Fibroblast of mammary gland (primary cell): Measurements from ENCODE around the gene SLC9A1.

ENCODE experiments used
- DNase-seq: peaks from one replicate; pipeline ENCODE4 v3.0.0-alpha.2; 2010; ENCODE audit warnings: low read depth
- H3K4me3 ChIP-seq: 2 replicates; pipeline ENCODE4 v1.5.1; 2011; ENCODE audit warnings: low read depth, mild to moderate bottlenecking, low read length, moderate library complexity; ENCODE audit not compliant: control insufficient read depth
- CTCF ChIP-seq: conservative IDR thresholded peaks from 2 replicates; pipeline ENCODE4 v1.5.1; 2011; ENCODE audit warnings: low read depth, low read length, inconsistent platforms; ENCODE audit not compliant: control insufficient read depth, insufficient read depth

The SLC9A1 gene

DNA sequence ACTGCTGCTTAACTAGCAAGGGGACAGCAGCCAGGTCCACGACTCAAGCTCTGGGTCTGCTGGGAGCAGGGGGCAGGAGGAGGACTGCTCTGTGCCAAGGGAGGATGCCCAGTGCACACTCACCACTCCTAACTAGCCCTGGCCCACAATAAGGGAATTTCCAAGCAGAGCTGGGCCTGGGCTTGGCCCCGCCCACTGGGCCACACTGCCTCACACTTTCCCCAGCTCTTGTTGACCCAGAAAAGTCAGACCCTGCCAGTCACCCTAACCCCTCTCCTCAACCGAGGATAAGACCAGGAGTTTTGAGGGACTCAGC is 18.7 kb downstream of the SLC9A1 start:
- DNase-seq, result no peak
- no peak overlapping the region for H3K4me3 ChIP-seq

DNA sequence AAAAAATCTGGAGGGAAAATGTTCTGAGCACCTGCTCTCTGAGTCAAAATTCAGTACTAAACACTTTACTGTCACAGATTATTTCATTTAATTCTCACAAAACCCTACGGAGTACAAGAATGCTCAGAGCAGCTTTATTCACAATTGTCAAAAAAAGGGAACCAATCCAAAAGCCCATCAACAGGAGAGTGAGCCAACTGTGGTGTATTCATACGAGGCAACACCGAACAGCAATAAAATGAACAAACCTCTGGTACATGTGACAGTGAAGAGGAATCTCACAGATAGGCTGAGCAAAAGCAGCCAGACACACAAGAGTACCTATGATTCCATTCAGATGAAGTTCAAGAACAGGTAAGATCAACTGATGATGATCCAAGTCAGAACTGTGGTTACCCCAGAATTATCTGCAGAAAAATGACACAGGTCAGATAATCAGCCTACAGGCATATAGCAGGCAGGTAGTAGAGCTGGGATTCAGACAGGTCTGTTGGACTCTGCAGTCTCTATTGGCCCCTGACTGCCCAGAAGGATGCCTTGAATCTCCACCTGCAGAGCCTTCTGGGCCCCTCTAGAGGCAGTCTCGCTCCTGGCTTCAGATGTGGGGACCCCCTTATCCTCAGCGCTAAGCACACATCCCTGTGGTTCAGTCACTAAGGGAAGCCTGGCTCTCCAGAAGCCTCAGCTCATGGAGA is 19.2 kb downstream of the SLC9A1 start:
- TF ChIP-seq CTCF, result no peak
- no peak for DNase-seq
- H3K4me3 ChIP-seq, result no peak overlapping the region

More for the DNA sequence above, 18.7 kb downstream of the SLC9A1 start:
- TF ChIP-seq CTCF, result no peak

DNA sequence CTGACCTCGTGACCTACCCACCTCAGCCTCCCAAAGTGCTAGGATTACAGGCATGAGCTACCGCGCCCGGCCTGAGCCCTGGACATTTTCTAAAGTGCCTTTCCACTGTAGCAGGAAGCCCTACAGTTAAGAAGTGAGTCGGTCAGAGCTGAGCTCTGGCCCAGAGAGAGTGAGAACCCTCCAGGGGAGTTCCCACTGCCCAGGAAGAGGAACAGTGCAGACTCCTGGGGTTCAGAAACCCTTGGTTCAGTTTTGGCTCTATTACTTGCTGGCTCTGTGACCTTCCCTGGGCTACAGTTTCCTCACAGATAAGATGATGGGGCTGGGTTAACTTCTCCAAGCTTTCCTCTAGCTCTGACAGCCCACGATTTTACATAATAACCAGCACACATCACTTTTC is 20.9 kb downstream of the SLC9A1 start:
- DNase-seq, result no peak
- H3K4me3 ChIP-seq, result no peak overlapping the region
- no peak for TF ChIP-seq CTCF

DNA sequence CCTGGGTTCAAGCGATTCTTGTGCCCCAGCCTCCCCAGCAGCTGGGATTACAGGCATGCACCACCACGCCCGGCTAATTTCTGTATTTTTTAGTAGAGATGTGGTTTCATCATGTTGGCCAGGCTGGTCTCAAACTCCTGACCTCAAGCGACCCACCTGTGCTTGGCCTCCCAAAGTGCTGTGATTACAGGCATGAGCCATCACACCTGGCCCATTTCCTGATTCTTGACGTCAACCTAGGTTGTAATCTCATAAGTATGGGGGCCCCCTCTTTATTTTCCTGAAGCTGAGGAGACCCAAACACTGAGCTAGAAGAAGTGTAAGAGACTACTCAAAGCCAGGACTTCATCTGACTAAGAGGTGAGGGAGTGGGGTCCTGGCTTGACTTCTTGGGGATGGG is 21.8 kb downstream of the SLC9A1 start:
- no peak overlapping the region for H3K4me3 ChIP-seq
- TF ChIP-seq CTCF, result no peak
- no peak for DNase-seq

- no peak for TF ChIP-seq CTCF
- H3K4me3 ChIP-seq, result no peak overlapping the region
- DNase-seq, result no peak
Observed at GRCh38 chr1:27132624-27133023, 22.3 kb downstream of the SLC9A1 start.

DNA sequence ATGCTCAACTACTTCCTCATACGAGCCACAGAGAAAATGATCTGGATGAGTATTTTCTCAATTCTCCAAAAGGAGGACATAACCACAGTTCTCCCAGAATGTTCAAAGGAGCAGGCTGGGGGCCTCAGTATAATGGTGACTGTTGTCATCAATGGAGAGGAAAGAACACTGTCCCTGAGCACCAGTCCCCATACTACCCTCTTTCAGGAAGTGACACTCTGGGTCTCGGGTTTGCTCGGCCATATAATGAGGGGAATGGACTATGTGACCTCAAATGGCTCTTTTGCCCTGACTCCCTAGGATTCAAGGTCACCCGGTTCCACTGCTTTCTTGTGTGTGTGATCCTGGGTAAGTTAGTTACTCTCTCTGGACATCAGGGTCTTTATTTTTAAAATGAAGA is 22.8 kb downstream of the SLC9A1 start:
- TF ChIP-seq CTCF, result no peak
- H3K4me3 ChIP-seq, result no peak overlapping the region
- no peak for DNase-seq

DNA sequence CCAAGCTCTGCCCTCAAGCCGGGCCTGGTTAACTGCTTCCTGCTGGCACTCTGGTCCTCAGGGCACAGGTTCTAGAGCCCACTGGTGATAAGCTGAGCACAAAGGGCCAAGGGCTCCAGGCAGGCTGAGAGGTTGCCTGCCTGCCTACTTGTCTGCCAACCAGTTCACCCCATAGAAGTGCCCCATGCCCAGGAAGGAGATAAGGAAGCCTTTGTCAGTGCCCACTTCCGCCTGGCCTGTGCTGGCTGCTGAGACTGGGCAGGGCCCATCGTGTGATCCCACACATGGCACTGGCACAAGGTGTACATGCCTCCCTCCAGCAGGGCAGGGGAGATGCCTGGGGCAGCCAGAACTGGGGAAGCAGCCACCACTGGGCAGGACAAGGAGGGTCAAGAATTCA is 24.1 kb downstream of the SLC9A1 start:
- no peak for TF ChIP-seq CTCF
- DNase-seq, result no peak
- H3K4me3 ChIP-seq, result no peak overlapping the region
